Muscle layer of duodenum (tissue), 2 donors: ENCODE results near the gene EMP3.
A peak's percentile ranks its signal among the peaks of the same experiment; 100 is the strongest.

ENCODE experiments used
- H3K27ac ChIP-seq: one replicate; pipeline ENCODE4 v1.7.0; 2013; ENCODE audit warnings: mild to moderate bottlenecking, low read length
- H3K27me3 ChIP-seq: one replicate; pipeline ENCODE4 v1.7.0; 2013; ENCODE audit warnings: low read depth, mild to moderate bottlenecking, control low read depth, low read length
- H3K36me3 ChIP-seq, 2 donors: one replicate each; pipeline ENCODE4 v1.7.0; 2013; ENCODE audit warnings: low read length in 2 of 2, control low read depth in 1 of 2, mild to moderate bottlenecking in 1 of 2; ENCODE audit not compliant: insufficient read depth in 2 of 2, control insufficient read depth in 1 of 2
- H3K4me1 ChIP-seq, 2 donors: one replicate each; pipeline ENCODE4 v1.7.0; 2013; ENCODE audit warnings: low read length in 2 of 2, mild to moderate bottlenecking in 2 of 2, control low read depth in 1 of 2, moderate library complexity in 1 of 2; ENCODE audit not compliant: insufficient read depth in 2 of 2, control insufficient read depth in 1 of 2
- H3K4me3 ChIP-seq, 2 donors: one replicate each; pipeline ENCODE4 v1.7.0; 2013; ENCODE audit warnings: low read length in 2 of 2, low read depth in 1 of 2, mild to moderate bottlenecking in 1 of 2
- H3K9me3 ChIP-seq, 2 donors: one replicate each; pipeline ENCODE4 v1.7.0; 2013; ENCODE audit warnings: low read length in 2 of 2, control low read depth in 1 of 2, mild to moderate bottlenecking in 1 of 2; ENCODE audit not compliant: control insufficient read depth in 1 of 2
- donor health status: healthy.

The EMP3 gene

GRCh38 chr19:48351341-48351752 is 26.0 kb downstream of the EMP3 start:
- H3K36me3 ChIP-seq: no peaks in the 10 kb centered on the region
- H3K4me1 ChIP-seq: no peaks in the 10 kb centered on the region
- H3K9me3 ChIP-seq: no peaks in the 10 kb centered on the region
- no peaks in the 10 kb centered on the region for H3K27me3 ChIP-seq
- no peak overlapping the region for H3K27ac ChIP-seq
- H3K4me3 ChIP-seq: no peak overlapping the region

- H3K27me3 ChIP-seq: no peaks in the 10 kb centered on the region
- no peaks in the 10 kb centered on the region for H3K36me3 ChIP-seq
- no peak overlapping the region for H3K4me3 ChIP-seq
- no peak overlapping the region for H3K27ac ChIP-seq
- no peaks in the 10 kb centered on the region for H3K9me3 ChIP-seq
- no peaks in the 10 kb centered on the region for H3K4me1 ChIP-seq
These were observed 28.3 kb downstream of the EMP3 start for GRCh38 chr19:48353677-48354076.

- H3K9me3 ChIP-seq: no peaks in the 10 kb centered on the region
These were observed 29.1 kb downstream of the EMP3 start for GRCh38 chr19:48354332-48354992.

GRCh38 chr19:48355365-48355954 is 30.1 kb downstream of the EMP3 start:
- H3K27ac ChIP-seq: no peak overlapping the region
- peaks cover 0 to 3% of the 10 kb centered on the region in 2 donors for H3K36me3 ChIP-seq
- H3K4me1 ChIP-seq: no peaks in the 10 kb centered on the region
- no peaks in the 10 kb centered on the region for H3K27me3 ChIP-seq
- no peaks in the 10 kb centered on the region for H3K9me3 ChIP-seq
- H3K4me3 ChIP-seq: no peak overlapping the region

More at GRCh38 chr19:48354332-48354992, 29.1 kb downstream of the EMP3 start:
- H3K36me3 ChIP-seq: no peaks in the 10 kb centered on the region
- no peaks in the 10 kb centered on the region for H3K27me3 ChIP-seq
- H3K4me1 ChIP-seq: no peaks in the 10 kb centered on the region
- no peak overlapping the region for H3K4me3 ChIP-seq
- no peak overlapping the region for H3K27ac ChIP-seq

- Histone ChIP-seq H3K27ac (no peak overlapping the region), H3K4me1 (no peaks in the 10 kb centered on the region), H3K4me3 (no peak overlapping the region), H3K27me3 (no peaks in the 10 kb centered on the region), H3K36me3 (peaks cover 0 to 3% of the 10 kb centered on the region in 2 donors), H3K9me3 (no peaks in the 10 kb centered on the region)
These were observed 33.8 kb downstream of the EMP3 start for GRCh38 chr19:48359123-48359522.

- Histone ChIP-seq H3K9me3 (no peaks in the 10 kb centered on the region), H3K27ac (no peak overlapping the region), H3K27me3 (no peaks in the 10 kb centered on the region), H3K4me1 (peaks cover 0 to 6% of the 10 kb centered on the region in 2 donors), H3K4me3 (no peak overlapping the region), H3K36me3 (peaks cover 0 to 3% of the 10 kb centered on the region in 2 donors)
These were observed 36.6 kb downstream of the EMP3 start for GRCh38 chr19:48361912-48362311.

- Histone ChIP-seq H3K27ac (peak overlapping the region; percentile 97), H3K27me3 (no peaks in the 10 kb centered on the region), H3K4me3 (peak overlapping the region; percentile 63 to 96), H3K4me1 (peaks cover 0 to 6% of the 10 kb centered on the region in 2 donors), H3K36me3 (peaks cover 0 to 3% of the 10 kb centered on the region in 2 donors), H3K9me3 (no peaks in the 10 kb centered on the region)
These were observed 37.6 kb downstream of the EMP3 start for GRCh38 chr19:48362716-48363499.

- H3K4me3 ChIP-seq: peak overlapping the region; percentile 63 to 96
- peaks cover 0 to 3% of the 10 kb centered on the region in 2 donors for H3K36me3 ChIP-seq
- H3K27ac ChIP-seq: peak overlapping the region; percentile 97
- H3K27me3 ChIP-seq: no peaks in the 10 kb centered on the region
- peaks cover 0 to 6% of the 10 kb centered on the region in 2 donors for H3K4me1 ChIP-seq
- no peaks in the 10 kb centered on the region for H3K9me3 ChIP-seq
These were observed 38.1 kb downstream of the EMP3 start for GRCh38 chr19:48363500-48363809.

GRCh38 chr19:48363810-48364597 is 38.7 kb downstream of the EMP3 start, which contains the start of the genes SYNGR4 and TMEM143:
TSS of gene SYNGR4 (plus strand) at chr19:48364367. CDS start at chr19:48365843, 1,476 bp downstream.
TSS of gene TMEM143 (minus strand) at chr19:48363940. CDS start at chr19:48363920, 20 bp downstream.
- H3K36me3 ChIP-seq: peaks cover 0 to 3% of the 10 kb centered on the region in 2 donors
- no peaks in the 10 kb centered on the region for H3K27me3 ChIP-seq
- H3K27ac ChIP-seq: peak within 1 kb of the TSS; percentile 97
- peaks cover 0 to 6% of the 10 kb centered on the region in 2 donors for H3K4me1 ChIP-seq
- H3K4me3 ChIP-seq: peak within 1 kb of the TSS; percentile 63 to 96
- no peaks in the 10 kb centered on the region for H3K9me3 ChIP-seq

- Histone ChIP-seq H3K9me3 (no peaks in the 10 kb centered on the region), H3K4me3 (peak overlapping the region; percentile 52 to 63), H3K27ac (peak overlapping the region; percentile 76), H3K36me3 (peaks cover 0 to 3% of the 10 kb centered on the region in 2 donors), H3K4me1 (peaks cover 0 to 6% of the 10 kb centered on the region in 2 donors), H3K27me3 (no peaks in the 10 kb centered on the region)
These were observed 39.4 kb downstream of the EMP3 start for GRCh38 chr19:48364598-48365348.
